Spleen (tissue), 7 donors: ENCODE data around the gene HACD2.

Experiments used
- CTCF ChIP-seq, 11 experiments: fragments of 200-600 bp in 7 of 11; fragments of 450-650 bp in 4 of 11; sonication (generic) in 4 of 11; IDR thresholded peaks in 8 of 11; conservative IDR thresholded peaks in 3 of 11; 1 replicate in 7 of 11; 2 replicates in 4 of 11; pipeline versions ENCODE4 v1.4.0 to v1.8.0; 2016 to 2021; ENCODE audit warnings: antibody characterized with exemption in 11 of 11, inconsistent platforms in 4 of 11, mild to moderate bottlenecking in 1 of 11
- POLR2A ChIP-seq, 3 donors: fragments of 450-650 bp; IDR thresholded peaks; one replicate each; pipeline ENCODE4 v1.5.1; 2017; ENCODE audit warnings: antibody characterized with exemption in 3 of 3, mild to moderate bottlenecking in 1 of 3
- donor health status: DM: no; HTN: no; CAD: no; lungs with moderate emphysema.
- donor health status: DM: no; HTN: no; CAD: no.
- donor health status: DM: no; HTN: no; CAD: no.

- TF ChIP-seq CTCF (IDR thresholded peaks at IDR 0.05 in 8 of 11, conservative IDR thresholded peaks at IDR 0.05 in 3 of 11), result no peak
- TF ChIP-seq POLR2A (IDR thresholded peaks at IDR 0.05), result no peak
Observed at GRCh38 chr3:123488645-123489347, 96.1 kb downstream of the HACD2 start.
